Hepatic stellate cell (primary cell): ENCODE data around the gene HOXB13.

Source experiments
- DNase-seq: peaks from one replicate; pipeline ENCODE4 v3.0.0; 2011; ENCODE audit warnings: low spot score

Gene HOXB13

DNA sequence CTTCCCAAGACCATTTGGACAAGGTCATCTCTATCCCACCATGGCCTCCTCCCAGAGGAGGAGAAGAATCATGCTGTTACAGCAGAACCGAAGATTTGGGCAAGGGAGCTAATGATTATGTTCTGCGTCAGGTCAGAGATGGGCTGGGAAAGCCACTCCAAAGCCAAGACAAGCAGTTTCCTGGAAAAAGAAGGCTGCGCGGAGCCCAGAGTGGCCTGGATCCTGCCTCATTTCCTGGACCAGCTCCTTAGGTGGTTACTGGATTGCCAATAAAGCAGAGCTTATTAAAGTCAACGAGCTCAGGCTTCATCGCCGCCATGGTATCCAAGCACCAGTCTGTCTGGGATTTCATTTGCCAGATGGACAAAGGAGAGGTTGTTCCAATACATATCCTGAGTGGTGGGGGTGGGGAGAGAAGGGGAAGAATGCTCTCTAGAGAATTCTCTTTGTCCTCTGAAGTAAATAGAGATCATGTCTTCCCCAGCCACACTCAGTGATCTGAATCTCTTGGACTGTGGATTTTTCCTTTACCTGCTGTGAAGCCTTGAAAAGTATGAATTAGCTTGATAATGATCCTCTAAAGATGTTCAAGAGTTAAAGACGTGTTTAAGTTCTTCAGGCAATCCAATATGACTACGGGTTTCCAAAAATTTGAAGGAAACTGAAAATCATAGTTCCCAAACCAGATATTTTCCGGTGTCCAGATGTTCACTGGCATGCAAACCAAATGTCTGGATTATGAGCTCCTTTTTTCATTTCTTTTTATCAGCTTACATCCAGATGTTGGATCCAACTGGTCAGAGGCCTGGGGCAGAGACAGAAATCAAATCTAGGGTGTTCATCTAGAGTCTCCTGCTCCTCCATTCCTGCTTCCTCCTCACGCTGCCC lies 23.9 kb downstream of the HOXB13 start:
- DNase-seq = no peak

DNA sequence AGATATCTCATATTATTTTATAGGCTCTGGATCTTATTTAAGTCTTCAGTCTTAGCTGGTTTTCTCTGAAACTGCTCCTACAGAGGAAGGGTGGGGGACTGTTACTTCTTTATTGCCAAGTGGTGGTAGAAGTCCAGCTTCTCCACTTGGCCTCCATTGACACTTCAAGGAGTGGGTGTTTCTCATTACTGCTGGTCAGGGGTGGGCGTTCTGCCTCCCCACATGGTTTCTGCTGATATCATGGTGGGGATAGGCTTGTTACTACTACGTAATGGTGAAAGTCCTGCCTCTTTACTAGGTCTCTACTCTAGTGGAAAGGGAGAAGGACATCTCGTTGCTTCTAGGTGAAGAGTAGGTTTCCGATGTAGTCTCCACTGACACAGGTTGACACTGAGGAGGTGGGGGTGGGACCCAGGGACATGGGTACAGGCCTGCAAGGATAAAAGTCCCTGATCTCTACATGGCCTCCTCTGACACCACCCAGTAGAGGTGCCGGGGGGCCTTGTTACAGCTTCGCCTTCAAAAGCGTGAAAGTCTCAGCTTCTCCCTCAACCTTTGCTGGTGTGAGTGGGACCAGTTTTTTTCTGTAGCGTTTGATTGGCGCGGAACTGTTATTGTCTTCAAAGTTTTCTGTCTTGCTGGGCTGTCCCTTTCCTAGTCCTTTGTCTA lies 26.6 kb downstream of the HOXB13 start:
- no peak for DNase-seq

DNA sequence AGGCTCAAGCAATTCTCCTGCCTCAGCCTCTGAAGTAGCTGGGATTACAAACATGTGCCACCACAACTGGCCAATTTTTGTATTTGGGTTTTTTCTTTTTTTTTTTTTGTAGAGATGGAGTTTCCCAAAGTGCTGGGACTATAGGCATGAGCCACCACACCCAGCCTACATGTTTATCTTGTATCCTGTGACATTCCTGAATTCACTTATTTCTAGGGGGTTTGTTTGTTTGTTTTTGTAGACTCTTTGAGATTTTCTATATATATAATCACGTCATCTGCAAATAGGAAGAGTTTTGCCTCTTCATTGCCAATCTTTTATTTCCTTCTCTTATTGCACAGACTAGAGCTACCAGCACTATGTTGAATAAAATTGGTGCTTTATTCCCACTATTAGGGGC lies 35.4 kb downstream of the HOXB13 start:
- no peak for DNase-seq

DNA sequence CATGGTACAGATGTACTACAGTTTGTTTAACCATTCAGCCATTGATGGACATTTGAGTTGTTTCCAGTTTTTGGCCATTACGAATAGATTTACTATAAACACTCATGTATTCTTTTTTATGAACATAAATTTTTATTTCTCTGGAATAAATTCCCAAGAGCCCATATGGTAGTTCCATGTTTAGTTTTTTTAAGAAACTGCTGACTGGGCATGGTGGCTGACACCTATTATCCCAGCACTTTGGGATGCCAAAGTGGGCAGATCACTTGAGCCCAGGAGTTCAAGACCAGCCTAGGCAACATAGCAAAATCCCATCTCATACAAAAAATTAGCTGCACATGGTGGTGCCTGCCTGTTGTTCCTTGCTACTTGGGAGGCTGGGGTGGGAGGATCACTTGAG lies 36.5 kb downstream of the HOXB13 start:
- no peak for DNase-seq

DNA sequence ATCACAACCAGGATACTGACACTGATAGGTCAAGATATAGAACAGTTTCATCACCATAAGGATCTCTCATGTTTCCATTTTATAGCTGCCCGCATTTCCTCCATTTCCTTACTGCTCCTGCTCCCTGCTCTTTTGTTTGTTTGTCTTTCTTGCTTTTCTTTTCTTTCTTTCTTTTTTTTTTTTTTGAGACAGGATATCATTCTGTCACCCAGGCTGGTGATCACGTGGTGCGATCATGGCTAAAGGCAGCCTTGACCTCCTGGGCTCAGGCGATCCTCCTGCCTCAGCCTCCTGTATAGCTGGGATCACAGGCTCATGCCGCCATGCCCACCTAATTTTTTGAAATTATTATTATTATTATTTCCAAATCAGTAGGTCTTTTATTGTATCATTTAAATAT lies 37.9 kb downstream of the HOXB13 start:
- no peak for DNase-seq

DNA sequence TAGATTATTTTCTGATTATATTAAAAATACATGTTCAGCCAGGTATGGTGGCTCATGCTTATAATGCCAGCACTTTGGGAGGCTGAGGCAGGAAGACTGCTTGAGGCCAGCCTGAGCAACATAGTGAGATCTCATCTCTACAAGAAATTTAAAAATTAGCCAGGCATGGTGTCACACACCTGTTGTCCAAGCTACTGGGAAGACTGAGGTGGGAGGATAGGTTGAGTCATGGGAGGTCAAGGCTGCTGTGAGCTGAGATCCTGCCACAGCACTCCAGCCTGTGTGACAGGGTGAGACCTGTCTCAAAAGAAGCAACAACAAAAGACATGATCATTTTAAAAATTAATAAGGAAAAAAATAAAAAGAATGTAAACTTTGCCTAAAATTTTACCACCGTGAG lies 46.9 kb downstream of the HOXB13 start:
- no peak for DNase-seq

DNA sequence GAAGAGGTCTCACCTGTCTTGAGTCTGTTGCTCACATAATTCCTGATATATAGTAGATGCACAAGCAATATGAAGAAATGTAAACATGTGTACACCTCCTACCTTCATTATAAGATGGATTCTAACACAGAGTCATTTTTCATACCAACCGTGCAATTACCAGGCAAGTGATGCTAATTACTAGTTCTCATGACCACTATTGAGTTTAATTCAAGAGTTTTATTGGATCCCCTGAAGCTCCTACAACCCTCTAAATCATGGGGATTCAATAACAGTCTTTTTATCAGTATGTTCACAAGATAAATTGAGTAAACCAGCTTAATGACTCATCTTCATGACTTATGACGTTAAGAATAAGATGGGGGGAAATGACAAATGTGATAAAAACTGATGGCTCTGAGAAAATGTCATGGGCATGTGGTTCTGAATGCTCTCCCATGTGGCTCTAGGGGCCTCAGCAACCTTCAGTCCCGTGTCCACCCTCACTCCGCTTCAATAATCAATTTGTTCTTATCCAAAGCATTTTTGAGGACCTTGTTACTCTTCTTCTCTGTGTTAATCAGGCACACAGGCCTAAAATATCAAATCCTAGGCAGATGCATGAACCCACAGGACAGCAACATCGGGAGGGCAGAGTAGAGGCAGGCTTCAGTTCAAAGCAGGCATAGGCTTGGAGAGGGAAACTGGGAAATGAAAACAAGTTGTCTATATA lies 49.0 kb downstream of the HOXB13 start:
- no peak for DNase-seq

DNA sequence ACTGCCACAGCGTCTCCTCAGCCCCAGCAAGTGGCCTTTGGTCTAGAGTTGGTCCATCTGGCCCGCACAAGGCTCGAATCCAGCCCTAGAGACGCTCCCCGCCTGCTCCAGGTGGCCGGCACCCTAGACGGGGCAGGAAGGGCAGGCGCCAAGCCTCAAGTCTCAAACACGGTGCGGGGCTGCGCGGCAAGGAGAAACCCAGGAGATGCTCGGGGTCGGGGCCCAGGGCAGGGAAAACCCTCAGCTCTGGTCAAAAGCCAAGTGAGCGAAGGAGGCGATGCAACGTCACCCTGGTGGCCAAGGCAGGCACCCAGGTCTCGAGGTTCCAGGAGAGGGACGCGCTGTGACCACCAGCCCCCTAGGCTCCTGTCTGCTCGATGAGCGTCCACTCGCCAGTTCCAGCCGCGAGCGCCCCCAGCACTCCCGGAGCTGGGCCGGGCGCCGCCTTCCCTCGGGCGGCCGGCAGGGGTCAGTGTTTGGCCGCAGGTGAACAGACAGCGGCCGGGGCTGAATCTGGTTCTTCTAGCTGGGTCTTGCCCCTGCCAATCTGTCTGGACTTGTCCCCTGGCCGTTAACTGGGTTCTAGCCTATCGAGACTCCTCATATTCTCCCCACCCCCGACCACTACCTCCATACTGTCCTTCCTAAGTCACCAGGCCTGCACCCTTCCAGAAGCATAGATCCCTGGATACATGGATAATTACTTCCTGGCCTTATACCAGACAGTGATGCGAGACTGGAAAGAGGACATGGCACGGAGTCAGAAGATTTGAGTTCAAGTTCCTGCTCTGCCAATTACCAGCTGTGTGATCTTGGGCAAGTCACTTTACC lies 50.2 kb downstream of the HOXB13 start:
- peak; percentile 54 for DNase-seq

DNA sequence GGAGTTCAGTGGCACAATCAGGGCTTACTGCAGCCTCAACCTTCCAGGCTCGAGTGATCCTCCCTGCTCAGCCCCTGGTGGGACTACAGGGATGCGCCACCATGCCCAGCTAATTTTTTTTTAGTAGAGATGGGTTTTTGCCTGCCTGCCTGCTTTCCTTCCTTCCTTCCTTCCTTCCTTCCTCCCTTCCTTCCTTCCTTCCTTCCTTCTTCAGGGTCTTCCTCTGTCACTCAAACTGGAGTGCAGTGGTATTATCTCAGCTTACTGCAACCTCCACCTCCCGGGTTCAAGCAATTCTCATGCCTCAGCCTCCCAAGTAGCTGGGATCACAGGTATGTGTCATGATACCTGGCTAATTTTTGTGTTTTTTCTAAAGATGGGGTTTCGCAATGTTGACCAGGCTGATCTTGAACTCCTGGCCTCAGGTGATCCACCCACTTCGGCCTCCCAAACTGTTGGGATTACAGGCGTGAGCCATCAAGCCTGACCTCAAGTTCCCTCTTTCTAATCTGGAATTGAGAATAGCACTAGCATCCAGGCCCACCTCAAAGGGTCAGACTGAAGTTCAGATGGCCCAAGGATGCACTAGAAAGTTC lies 51.5 kb downstream of the HOXB13 start:
- no peak for DNase-seq
